GM18505 (cell line): ENCODE data around the gene SH3BP2.

Experiments used
- ATAC-seq: cut with Tn5 transposase; IDR thresholded peaks from one replicate; pipeline ENCODE4 v1.9.1; 2021; ENCODE audit not compliant: unreplicated experiment
- POLR2A ChIP-seq: IDR thresholded peaks from 4 replicates; pipeline ENCODE4 v1.6.1; 2011; ENCODE audit warnings: borderline replicate concordance; ENCODE audit not compliant: insufficient read depth, insufficient read length; ENCODE audit errors: extremely low read depth

The SH3BP2 gene

GRCh38 chr4:2856266-2856665 lies 63.4 kb downstream of the SH3BP2 start:
- ATAC-seq: no peak
- TF ChIP-seq POLR2A: no peak

GRCh38 chr4:2857349-2857927 lies 64.6 kb downstream of the SH3BP2 start:
- no peak for TF ChIP-seq POLR2A
- ATAC-seq: no peak

DNA sequence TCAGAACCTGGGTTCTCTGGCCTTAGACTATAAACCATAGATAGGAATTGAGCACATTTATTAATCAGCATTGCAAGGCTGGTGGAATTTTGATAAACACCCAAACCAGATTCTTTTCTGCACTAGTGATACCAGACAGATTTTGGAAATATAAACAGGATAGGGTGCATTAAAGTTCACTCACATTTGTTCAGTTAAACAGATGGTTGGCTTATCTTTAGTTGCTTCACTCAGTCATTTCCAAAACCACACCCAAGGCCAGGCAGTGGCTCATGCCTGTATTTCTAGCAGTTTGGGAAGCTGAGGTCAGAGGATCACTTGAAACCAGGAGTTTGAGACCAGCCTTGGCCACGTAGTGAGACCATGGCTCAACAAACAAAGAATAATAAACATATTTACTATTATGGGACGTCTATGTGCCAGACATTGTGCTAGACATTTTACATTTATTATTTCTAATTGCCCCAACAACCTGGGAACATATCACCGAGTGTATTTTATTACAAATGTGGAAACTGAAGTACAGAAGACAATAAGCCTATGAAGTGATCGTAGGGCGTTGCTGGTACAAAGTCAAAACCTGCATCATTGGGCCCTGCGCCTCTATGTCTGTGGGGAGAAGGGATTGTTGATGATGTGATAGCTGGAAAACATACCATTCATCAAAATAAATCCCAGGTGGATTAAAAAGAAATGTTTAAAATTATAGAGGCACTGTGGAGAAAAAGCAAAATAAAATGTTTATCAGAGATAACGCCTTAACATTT lies 65.7 kb downstream of the SH3BP2 start:
- ATAC-seq: no peak
- no peak for TF ChIP-seq POLR2A

GRCh38 chr4:2859514-2859913 lies 66.6 kb downstream of the SH3BP2 start:
- ATAC-seq: no peak
- no peak for TF ChIP-seq POLR2A

DNA sequence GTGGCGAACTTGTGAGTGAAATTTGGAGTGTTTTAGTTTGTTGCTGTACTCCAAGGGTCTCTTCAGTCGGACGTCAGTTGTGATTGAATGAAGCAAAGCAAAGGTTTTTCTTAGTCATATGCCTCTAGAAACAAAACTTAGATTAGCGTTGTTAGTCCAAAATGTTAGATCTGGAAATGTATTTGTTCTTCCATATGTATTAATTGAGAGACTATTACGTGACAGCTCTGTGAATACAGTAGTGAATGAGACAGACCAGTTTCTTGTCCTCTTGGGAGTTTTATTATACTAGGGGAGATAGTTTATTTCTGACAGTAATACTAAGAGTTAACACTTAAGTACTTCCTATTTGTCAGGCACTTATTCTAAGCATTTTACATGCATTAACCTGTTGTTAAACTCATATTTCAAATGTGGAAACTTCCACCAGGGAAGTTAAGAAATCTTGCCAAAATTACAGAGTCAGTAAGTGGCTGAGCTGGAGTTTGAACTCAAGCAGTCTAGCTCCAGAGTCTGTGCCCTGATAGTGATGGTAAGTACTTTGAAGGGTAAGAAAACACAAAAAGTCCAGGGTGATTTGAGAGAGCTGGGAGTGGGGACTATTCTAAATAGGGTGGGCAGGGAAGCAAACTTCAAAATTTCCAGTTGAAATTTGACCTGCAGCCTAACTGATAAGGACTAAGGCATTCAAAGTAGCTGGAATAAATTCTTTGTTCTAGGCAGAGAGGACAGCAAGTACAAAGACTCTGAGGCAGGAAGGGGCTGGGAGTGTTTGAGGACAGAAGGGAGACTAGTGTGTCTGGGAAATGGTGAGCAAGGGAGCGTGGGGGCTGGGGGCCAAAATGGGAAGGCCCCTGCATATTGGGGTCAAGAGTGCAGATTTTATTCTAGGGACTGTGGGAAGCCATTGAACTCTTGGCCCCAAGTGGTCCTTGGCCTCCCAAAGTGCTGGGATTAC lies 67.8 kb downstream of the SH3BP2 start:
- no peak for ATAC-seq
- TF ChIP-seq POLR2A: no peak

DNA sequence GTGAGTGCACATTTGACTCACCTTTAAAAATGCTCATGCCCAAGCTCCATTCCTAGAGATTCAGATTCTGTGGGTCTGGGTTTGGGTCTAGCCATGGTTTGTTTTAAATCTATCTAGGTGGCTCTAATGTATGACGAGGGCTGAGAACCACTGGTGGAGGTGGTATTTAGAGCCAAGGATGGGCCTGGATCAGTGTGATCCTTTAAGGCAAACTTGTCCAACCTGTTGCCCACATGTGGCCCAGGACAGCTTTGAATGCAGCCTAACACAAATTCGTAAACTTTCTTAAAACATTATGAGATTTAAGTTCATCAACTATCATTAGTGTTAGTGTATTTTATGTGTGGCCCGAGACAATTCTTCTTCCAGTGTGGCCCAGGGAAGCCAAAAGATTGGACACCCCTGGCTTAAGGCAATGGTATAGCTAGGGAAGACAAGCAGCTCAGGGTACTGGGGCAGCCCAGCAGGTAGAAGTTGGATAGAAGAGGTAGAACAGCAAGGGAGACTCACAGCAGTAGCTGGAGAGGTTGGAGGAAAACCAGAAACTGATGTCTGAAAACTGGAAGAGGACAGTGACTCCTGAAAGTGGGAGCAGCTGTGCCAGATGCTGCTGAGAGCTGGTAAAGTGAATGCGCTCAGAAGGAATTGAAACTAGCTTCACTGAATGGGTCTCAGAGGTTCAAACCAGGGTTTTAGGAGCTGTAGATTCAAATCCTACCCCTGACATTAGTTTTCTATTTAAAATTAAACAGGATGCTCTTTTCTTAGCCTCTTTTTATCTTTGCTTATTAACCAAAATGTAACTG lies 68.9 kb downstream of the SH3BP2 start:
- no peak for ATAC-seq
- TF ChIP-seq POLR2A: no peak

DNA sequence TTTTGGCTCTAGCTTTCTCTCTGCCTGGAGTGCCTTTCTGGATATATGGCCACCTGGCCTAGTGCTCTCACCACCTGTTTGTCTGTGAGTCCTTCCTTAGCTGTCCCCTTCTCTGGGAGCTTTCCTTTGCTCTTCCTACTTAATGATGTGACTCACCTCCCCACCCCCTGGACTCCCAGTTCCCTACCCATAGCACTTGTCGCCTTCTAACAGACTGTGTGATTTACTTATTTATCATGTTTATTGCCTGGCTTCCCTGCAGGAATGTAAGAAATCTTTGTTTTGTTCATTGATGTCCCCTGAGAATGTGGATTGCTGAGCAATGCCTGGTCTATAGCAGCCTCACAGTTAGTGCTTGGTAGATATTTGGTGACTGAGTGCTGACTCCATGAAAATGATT lies 69.6 kb downstream of the SH3BP2 start:
- ATAC-seq: no peak
- TF ChIP-seq POLR2A: no peak

GRCh38 chr4:2863649-2864048 lies 70.8 kb downstream of the SH3BP2 start:
- no peak for ATAC-seq
- no peak for TF ChIP-seq POLR2A

DNA sequence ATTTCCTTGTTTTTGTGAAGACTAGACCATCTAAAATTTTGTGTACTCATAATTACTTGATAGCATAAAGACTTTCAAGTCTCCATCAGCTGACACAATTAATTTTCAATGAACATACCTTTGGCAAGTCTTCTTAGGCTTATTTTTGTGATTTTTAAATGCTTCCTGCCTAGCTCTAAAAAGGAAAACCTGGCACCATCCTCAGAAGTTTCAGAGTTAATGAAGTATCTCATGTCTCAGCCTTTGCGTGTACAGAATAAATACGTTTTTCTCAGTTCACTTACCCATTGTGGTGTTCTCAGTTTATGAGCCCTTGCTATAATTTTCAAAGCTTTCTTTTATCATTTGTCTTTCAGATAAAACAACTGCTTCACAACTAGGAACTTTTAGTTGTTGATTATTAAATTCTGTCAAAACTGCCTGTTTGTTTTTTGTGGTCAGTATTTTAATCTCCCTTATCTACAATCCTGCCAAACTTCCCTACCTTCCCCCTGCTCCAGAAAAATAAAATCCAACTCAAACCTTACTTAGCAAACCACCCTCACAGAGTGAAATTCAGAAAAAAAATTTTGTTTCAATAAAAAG lies 72.4 kb downstream of the SH3BP2 start:
- TF ChIP-seq POLR2A: no peak
- ATAC-seq: no peak

- no peak for ATAC-seq
- TF ChIP-seq POLR2A: no peak
Measured at GRCh38 chr4:2866160-2866861, 73.4 kb downstream of the SH3BP2 start.

- TF ChIP-seq POLR2A: no peak
Measured at GRCh38 chr4:2866891-2867290, 74.0 kb downstream of the SH3BP2 start.

More at GRCh38 chr4:2866891-2867290, 74.0 kb downstream of the SH3BP2 start:
- ATAC-seq: no peak
